ENCODE data around the gene LOXL3. TPM values are rescaled to one million over a fixed set of nuclear protein-coding genes. Genes with fewer than 3 reads are reported as not detected.

LOXL3 gene
- total RNA-seq, 1 donor from 2014 or later, result 17.6 TPM

DNA sequence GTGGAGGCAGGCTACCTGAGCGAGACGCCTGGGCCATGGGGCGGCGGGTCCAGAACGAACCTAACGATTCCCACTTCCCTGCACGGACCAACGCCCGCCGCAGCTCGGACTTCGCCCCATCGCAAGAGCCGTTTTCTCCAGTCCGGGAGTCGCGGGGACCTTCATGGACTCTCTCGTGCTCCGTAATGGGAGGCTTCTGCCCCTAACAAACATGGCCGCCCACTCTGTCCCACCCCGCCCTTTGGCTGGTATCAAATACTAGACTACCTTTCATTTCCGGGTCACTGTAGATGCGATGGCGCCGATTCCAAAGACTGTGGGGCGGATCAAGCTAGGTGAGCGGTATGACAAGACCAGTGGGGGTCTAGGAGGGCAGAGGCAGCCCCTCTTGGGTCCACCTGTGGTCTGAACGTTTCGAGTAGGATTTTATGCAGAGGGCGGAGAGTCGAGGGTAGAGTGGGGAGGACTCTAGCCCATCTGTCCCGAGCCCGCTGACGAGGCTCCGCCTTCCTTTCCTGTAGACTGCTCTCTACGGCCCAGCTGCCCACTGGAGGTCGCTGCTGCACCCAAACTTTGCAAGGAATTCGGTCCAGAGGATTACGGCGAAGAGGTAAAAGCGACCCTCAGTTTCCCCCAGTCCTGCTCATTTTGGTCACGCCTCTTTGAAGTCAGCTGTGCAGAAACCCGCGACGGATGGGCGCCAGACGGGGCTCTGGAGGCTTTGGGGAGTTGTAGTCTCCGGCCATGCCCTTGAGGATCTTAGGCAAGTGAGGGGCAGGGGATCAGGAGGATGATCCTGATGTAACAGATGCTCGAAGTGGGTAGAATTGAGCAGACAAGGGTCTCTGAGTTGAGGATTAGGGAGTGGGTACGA is 70.7 kb downstream of the LOXL3 start, which contains the start of the genes CCDC142 and TTC31:
Gene CCDC142 (minus strand): TSS at position 198 of the 874 bp plus-strand sequence. CDS start 161 bp downstream, at position 37.
Gene TTC31 (plus strand): TSS at position 281 of the 874 bp plus-strand sequence. CDS start 15 bp downstream, at position 296.
- peak within 1 kb of the TSS; percentile 95 for H2AFZ ChIP-seq (ENCODE audit: low read depth, low read length)
- peak within 1 kb of the TSS; percentile 98 for H3K4me3 Mint-ChIP-seq (ENCODE audit: unreplicated experiment)
- H3K27me3 Mint-ChIP-seq (ENCODE audit: low read depth, unreplicated experiment), result no peaks in the 10 kb centered on the region
- H3K36me3 Mint-ChIP-seq (ENCODE audit: low read depth, unreplicated experiment), result peaks cover 6% of the 10 kb centered on the region
- no peaks in the 10 kb centered on the region for H3K9me3 ChIP-seq (ENCODE audit: insufficient read depth, low read depth, low read length)
- TF ChIP-seq EZH2 (IDR thresholded peaks at IDR 0.05; ENCODE audit: insufficient read depth, low read length), result no peak
- TF ChIP-seq, protein P1, sequence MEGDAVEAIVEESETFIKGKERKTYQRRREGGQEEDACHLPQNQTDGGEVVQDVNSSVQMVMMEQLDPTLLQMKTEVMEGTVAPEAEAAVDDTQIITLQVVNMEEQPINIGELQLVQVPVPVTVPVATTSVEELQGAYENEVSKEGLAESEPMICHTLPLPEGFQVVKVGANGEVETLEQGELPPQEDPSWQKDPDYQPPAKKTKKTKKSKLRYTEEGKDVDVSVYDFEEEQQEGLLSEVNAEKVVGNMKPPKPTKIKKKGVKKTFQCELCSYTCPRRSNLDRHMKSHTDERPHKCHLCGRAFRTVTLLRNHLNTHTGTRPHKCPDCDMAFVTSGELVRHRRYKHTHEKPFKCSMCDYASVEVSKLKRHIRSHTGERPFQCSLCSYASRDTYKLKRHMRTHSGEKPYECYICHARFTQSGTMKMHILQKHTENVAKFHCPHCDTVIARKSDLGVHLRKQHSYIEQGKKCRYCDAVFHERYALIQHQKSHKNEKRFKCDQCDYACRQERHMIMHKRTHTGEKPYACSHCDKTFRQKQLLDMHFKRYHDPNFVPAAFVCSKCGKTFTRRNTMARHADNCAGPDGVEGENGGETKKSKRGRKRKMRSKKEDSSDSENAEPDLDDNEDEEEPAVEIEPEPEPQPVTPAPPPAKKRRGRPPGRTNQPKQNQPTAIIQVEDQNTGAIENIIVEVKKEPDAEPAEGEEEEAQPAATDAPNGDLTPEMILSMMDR (IDR thresholded peaks at IDR 0.05; ENCODE audit: insufficient read depth, low read depth, low read length), result peak; percentile 88
- H3K9ac ChIP-seq (ENCODE audit: low read length), result peak within 1 kb of the TSS; percentile 88
- peaks cover 13% of the 10 kb centered on the region for H4K20me1 ChIP-seq (ENCODE audit: insufficient read depth, low read length)
- FAIRE-seq (no peak), DNase-seq (ENCODE audit: low read depth) (peak; percentile 89)
- H3K4me2 ChIP-seq (ENCODE audit: low read length), result peak within 1 kb of the TSS; percentile 97
- no peaks in the 10 kb centered on the region for H3K9me3 Mint-ChIP-seq (ENCODE audit: unreplicated experiment)
- no peaks in the 10 kb centered on the region for H3K27me3 ChIP-seq (ENCODE audit: insufficient read depth, low read length)
- H3K27ac ChIP-seq (ENCODE audit: low read depth, low read length), result peak within 1 kb of the TSS; percentile 83
- peaks cover 37% of the 10 kb centered on the region for H3K79me2 ChIP-seq (ENCODE audit: insufficient read depth, low read length)
- peaks cover 3% of the 10 kb centered on the region for H3K36me3 ChIP-seq (ENCODE audit: insufficient read depth, low read length)
- H3K4me1 Mint-ChIP-seq (ENCODE audit: low read depth, unreplicated experiment), result peaks cover 3% of the 10 kb centered on the region
- H3K4me1 ChIP-seq (ENCODE audit: insufficient read depth, low read length), result peaks cover 15% of the 10 kb centered on the region
- H3K4me3 ChIP-seq (ENCODE audit: insufficient read depth, low read depth, low read length), result peak within 1 kb of the TSS; percentile 97
- peak within 1 kb of the TSS; percentile 89 for H3K27ac Mint-ChIP-seq (ENCODE audit: unreplicated experiment)

Other genes with a start within 250 kb of the LOXL3 start
- 0.36 and 0.41 TPM in 2 replicates for gene SLC4A5, start 210.5 kb downstream of the LOXL3 start, total RNA-seq
- gene DCTN1, start 173.6 kb downstream of the LOXL3 start, total RNA-seq, result 206 and 215 TPM in 2 replicates
- 2.1 and 2.5 TPM in 2 replicates for gene C2orf81, start 132.3 kb downstream of the LOXL3 start, total RNA-seq
- gene WDR54, start 132.2 kb downstream of the LOXL3 start, total RNA-seq, result 14.8 and 17.5 TPM in 2 replicates
- gene RTKN, start 112.0 kb downstream of the LOXL3 start, total RNA-seq, result 41.6 and 44.4 TPM in 2 replicates
- gene INO80B, start 98.9 kb downstream of the LOXL3 start, total RNA-seq, result 19.2 and 23.2 TPM in 2 replicates
- gene WBP1, start 95.5 kb downstream of the LOXL3 start, total RNA-seq, result 56.4 and 58.3 TPM in 2 replicates
- 84.4 and 101 TPM in 2 replicates for gene MOGS, start 88.6 kb downstream of the LOXL3 start, total RNA-seq
- 48.0 and 50.6 TPM in 2 replicates for gene MRPL53, start 81.3 kb downstream of the LOXL3 start, total RNA-seq
- gene CCDC142, start 70.9 kb downstream of the LOXL3 start, total RNA-seq, result 10.6 and 11.2 TPM in 2 replicates
- 12.0 and 14.1 TPM in 2 replicates for gene TTC31, start 70.9 kb downstream of the LOXL3 start, total RNA-seq
- 0.89 and 1.0 TPM in 2 replicates for gene LBX2, start 54.3 kb downstream of the LOXL3 start, total RNA-seq
- 17.8 and 17.9 TPM in 2 replicates for gene PCGF1, start 46.2 kb downstream of the LOXL3 start, total RNA-seq
- gene TLX2, start 39.5 kb downstream of the LOXL3 start, total RNA-seq, result not detected in 2 replicates
- gene DQX1, start 27.7 kb downstream of the LOXL3 start, total RNA-seq, result 0.73 and 0.84 TPM in 2 replicates
- 82.5 and 82.8 TPM in 2 replicates for gene AUP1, start 24.2 kb downstream of the LOXL3 start, total RNA-seq
- gene HTRA2, start 24.0 kb downstream of the LOXL3 start, total RNA-seq, result 24.4 and 25.3 TPM in 2 replicates
- 19.1 and 19.3 TPM in 2 replicates for gene DOK1, start 778 bp upstream of the LOXL3 start, total RNA-seq
- 0.20 TPM in 1 of 2 replicates, not detected in the other for gene M1AP, start 94.4 kb upstream of the LOXL3 start, total RNA-seq
- 12.5 and 13.9 TPM in 2 replicates for gene SEMA4F, start 100.3 kb upstream of the LOXL3 start, total RNA-seq

Data from astrocyte (in vitro differentiated cells and primary cell).